ENCODE measurements around the gene ACMSD. TPM values are rescaled to one million over a fixed set of nuclear protein-coding genes. Genes with fewer than 3 reads are reported as not detected.

ACMSD gene
- total and polyA plus RNA-seq, 3 donors from 2014 or later = 0.25 TPM; not detected in 2

GRCh38 chr2:134932864-134933526 is 94.6 kb downstream of the ACMSD start:
- Histone ChIP-seq H3K4me1 (peaks cover 22% of the 10 kb centered on the region), H3K27ac (no peak overlapping the region), H3K4me3 (no peak overlapping the region), H3K9me3 (no peaks in the 10 kb centered on the region), H3K36me3 (ENCODE audit: low read depth, missing control alignments) (no peaks in the 10 kb centered on the region), H3K27me3 (no peaks in the 10 kb centered on the region)
- intact Hi-C loops (cut with DNase I; ENCODE audit: low total_unique reads) = no loop called here
- 70 to 77% methylated on average over 3 of the region's 3 CpGs for WGBS, 2 donors
- no peak for TF ChIP-seq CTCF (IDR thresholded peaks at IDR 0.05)
- DNase-seq = no peak

GRCh38 chr2:134933732-134934131 is 95.3 kb downstream of the ACMSD start:
- H3K36me3 ChIP-seq (ENCODE audit: low read depth, missing control alignments) = no peaks in the 10 kb centered on the region
- no peak overlapping the region for H3K4me3 ChIP-seq
- TF ChIP-seq POLR2A (IDR thresholded peaks at IDR 0.05) = no peak
- TF ChIP-seq CTCF (IDR thresholded peaks at IDR 0.05) = no peak
- intact Hi-C loops (cut with DNase I; ENCODE audit: low total_unique reads) = no loop called here
- no peaks in the 10 kb centered on the region for H3K9me3 ChIP-seq
- peaks cover 22% of the 10 kb centered on the region for H3K4me1 ChIP-seq
- 64 to 65% methylated on average over 1 of the region's 1 CpG for WGBS, 2 donors
- no peaks in the 10 kb centered on the region for H3K27me3 ChIP-seq
- H3K27ac ChIP-seq = no peak overlapping the region
- no peak for DNase-seq

GRCh38 chr2:134934150-134934549 is 95.7 kb downstream of the ACMSD start:
- TF ChIP-seq POLR2A (IDR thresholded peaks at IDR 0.05) (no peak), CTCF (IDR thresholded peaks at IDR 0.05) (no peak)
- no peak overlapping the region for H3K27ac ChIP-seq
- peaks cover 22% of the 10 kb centered on the region for H3K4me1 ChIP-seq
- H3K9me3 ChIP-seq = no peaks in the 10 kb centered on the region
- H3K36me3 ChIP-seq (ENCODE audit: low read depth, missing control alignments) = no peaks in the 10 kb centered on the region
- H3K4me3 ChIP-seq = no peak overlapping the region
- 39 to 48% methylated on average over 2 of the region's 2 CpGs for WGBS, 2 donors
- intact Hi-C loops (cut with DNase I; ENCODE audit: low total_unique reads) = no loop called here
- no peak for DNase-seq
- no peaks in the 10 kb centered on the region for H3K27me3 ChIP-seq

- DNase-seq = no peak
- H3K27ac ChIP-seq = no peak overlapping the region
- 31 to 50% methylated on average over 1 of the region's 1 CpG for WGBS, 2 donors
- H3K4me1 ChIP-seq = peaks cover 22% of the 10 kb centered on the region
- H3K36me3 ChIP-seq (ENCODE audit: low read depth, missing control alignments) = no peaks in the 10 kb centered on the region
- intact Hi-C loops (cut with DNase I; ENCODE audit: low total_unique reads) = no loop called here
- H3K4me3 ChIP-seq = no peak overlapping the region
- no peaks in the 10 kb centered on the region for H3K9me3 ChIP-seq
- no peaks in the 10 kb centered on the region for H3K27me3 ChIP-seq
- TF ChIP-seq CTCF (IDR thresholded peaks at IDR 0.05) = no peak
Observed at GRCh38 chr2:134934641-134935040, 96.2 kb downstream of the ACMSD start.

GRCh38 chr2:134936691-134937090 is 98.3 kb downstream of the ACMSD start:
- H3K36me3 ChIP-seq (ENCODE audit: low read depth, missing control alignments) = no peaks in the 10 kb centered on the region
- TF ChIP-seq POLR2A (IDR thresholded peaks at IDR 0.05) (no peak), CTCF (IDR thresholded peaks at IDR 0.05) (no peak)

More at GRCh38 chr2:134936691-134937090, 98.3 kb downstream of the ACMSD start:
- 62 to 67% methylated on average over 4 of the region's 4 CpGs for WGBS, 2 donors
- no peaks in the 10 kb centered on the region for H3K9me3 ChIP-seq
- H3K27me3 ChIP-seq = no peaks in the 10 kb centered on the region
- H3K4me1 ChIP-seq = peaks cover 22% of the 10 kb centered on the region
- intact Hi-C loops (cut with DNase I; ENCODE audit: low total_unique reads) = no loop called here
- H3K4me3 ChIP-seq = no peak overlapping the region
- DNase-seq = no peak
- H3K27ac ChIP-seq = no peak overlapping the region

Data from testis (tissue), 3 donors.